Erythroblast (primary cell): ENCODE data around the gene PTRH2.

Experiments
- GATA1 ChIP-seq: IDR thresholded peaks from 2 replicates; pipeline ENCODE4 v1.6.1; 2011; ENCODE audit warnings: low read depth, mild to moderate bottlenecking, control low read depth, low read length, moderate library complexity
- POLR2A ChIP-seq: IDR thresholded peaks from 2 replicates; pipeline ENCODE4 v1.6.1; 2011; ENCODE audit warnings: mild to moderate bottlenecking, low read length

DNA sequence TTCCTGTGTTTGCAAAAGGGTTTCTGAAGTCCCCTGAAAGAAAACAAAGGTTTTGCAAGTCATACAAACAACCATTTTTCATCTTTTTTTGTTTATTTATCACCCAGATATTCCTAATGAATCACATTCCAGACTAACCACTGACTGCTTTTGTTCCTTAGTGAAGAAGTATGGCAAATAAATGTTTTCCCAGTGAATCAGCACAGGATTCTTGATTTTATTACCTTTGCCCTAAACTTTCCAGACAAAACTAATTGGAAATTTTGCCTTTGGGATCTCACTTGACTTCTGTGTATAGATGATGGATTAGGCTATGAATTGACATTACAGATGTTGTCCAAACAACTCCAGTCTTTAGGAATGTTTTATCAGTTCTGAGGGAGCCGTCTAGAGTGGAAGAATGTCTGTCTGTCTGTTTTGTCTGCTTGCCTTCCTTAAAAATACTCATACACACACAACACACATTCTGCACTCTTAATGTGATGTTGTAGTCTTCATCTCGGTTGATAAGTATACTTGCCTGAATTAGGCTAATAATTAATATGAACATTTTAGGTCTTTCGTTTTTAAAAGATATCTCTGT lies 49.1 kb upstream of the PTRH2 start:
- TF ChIP-seq POLR2A (no peak), GATA1 (no peak)
